Heart left ventricle (tissue), 16 donors: ENCODE measurements around the gene CREBL2. TPM values are rescaled to one million over a fixed set of nuclear protein-coding genes. Genes with fewer than 3 reads are reported as not detected.
"Not testable (repeated sequence)": the region's sequence is repeated elsewhere in the genome, so short reads cannot be mapped to it uniquely, and the experiment has no call there.

Source experiments
- ATAC-seq, 4 donors: fragments of 200-7000 bp; cut with Tn5 transposase; one replicate each; pipeline ENCODE4 v1.9.1; 2020 to 2022; ENCODE audit warnings: moderate library complexity in 4 of 4, mild to moderate bottlenecking in 3 of 4, moderate number of reproducible peaks in 1 of 4
- DNase-seq, 5 donors: peaks; one replicate each; pipeline ENCODE4 v3.0.0-alpha.2; 2020
- H3K27ac ChIP-seq, 12 donors: fragments of 200-600 bp; sonication (generic) in 4 of 12; one replicate each; pipeline versions ENCODE4 v1.5.0 to v1.8.0; 2016 to 2022; ENCODE audit warnings: mild to moderate bottlenecking in 2 of 12
- H3K27me3 ChIP-seq, 9 donors: fragments of 200-600 bp; sonication (generic) in 2 of 9; one replicate each; pipeline versions ENCODE4 v1.5.1 to v1.8.0; 2016 to 2022; ENCODE audit warnings: mild to moderate bottlenecking in 3 of 9
- H3K36me3 ChIP-seq, 9 donors: fragments of 200-600 bp; sonication (generic) in 2 of 9; one replicate each; pipeline versions ENCODE4 v1.5.0 to v1.8.0; 2018 to 2022; ENCODE audit warnings: mild to moderate bottlenecking in 2 of 9
- H3K4me1 ChIP-seq, 12 donors: fragments of 200-600 bp; sonication (generic) in 4 of 12; one replicate each; pipeline versions ENCODE4 v1.5.0 to v1.8.0; 2016 to 2022; ENCODE audit warnings: mild to moderate bottlenecking in 3 of 12
- H3K4me3 ChIP-seq, 12 donors: fragments of 200-600 bp; sonication (generic) in 4 of 12; one replicate each; pipeline versions ENCODE4 v1.5.0 to v1.8.0; 2017 to 2022; ENCODE audit warnings: mild to moderate bottlenecking in 9 of 12, moderate library complexity in 4 of 12
- H3K9me3 ChIP-seq, 12 donors: fragments of 200-600 bp; sonication (generic) in 4 of 12; one replicate each; pipeline versions ENCODE4 v1.5.0 to v1.8.0; 2016 to 2022; ENCODE audit warnings: mild to moderate bottlenecking in 1 of 12
- POLR2A ChIP-seq, 2 donors: fragments of 450-650 bp; IDR thresholded peaks; one replicate each; pipeline ENCODE4 v1.6.1; 2017; ENCODE audit warnings: antibody characterized with exemption in 2 of 2, mild to moderate bottlenecking in 2 of 2, moderate library complexity in 2 of 2
- WGBS, 4 donors: extraction: QIAGEN DNeasy Blood & Tissue Kit in 2 of 4; methylation state at CpG; one replicate each; pipeline versions ENCODE4 v1.1.5 to v1.1.7; 2013 to 2018; 5-methylcytosine and 5-hydroxymethylcytosine counted together
- intact Hi-C, 10 donors: fragments of 100-400 bp; cut with DNase I; formaldehyde crosslinking; loops; one replicate each; pipeline versions ENCODE4 v1.11.1 to v1.14.2; 2022
- polyA plus RNA-seq, 2 donors: library from polyadenylated mRNA; stranded (reverse); fragments of 200-250 nt; gene quantifications; one replicate each; pipeline ENCODE4 v1.2.3, GENCODE V29; 2013
- total RNA-seq, 9 donors: library from RNA; depleted of rRNA in 2 of 9; stranded (reverse); fragments of >200 nt in 2 of 9; fragmentation: NEBNext Ultra II Directional in 3 of 9; extraction: Animal tissue kit (Norgen Biotek cat#: 25700) in 3 of 9; gene quantifications; one replicate each; pipeline versions ENCODE4 v1.1.0 to v1.2.4, GENCODE V29; 2016 to 2023
- TF ChIP-seq, protein P1 (sequence below), 12 donors: fragments of 200-600 bp; sonication (generic) in 4 of 12; IDR thresholded peaks; one replicate each; pipeline versions ENCODE4 v1.5.0 to v1.8.0; 2018 to 2022; ENCODE audit warnings: antibody characterized with exemption in 12 of 12, mild to moderate bottlenecking in 5 of 12
- donor health status: ischemic (EF 13 %, LVEDD 7.1; RV severe dilation, severe dysfunction).
- donor health status: healthy with polysubstance abuse.
- donor health status: DM: no; HTN: yes; CAD: no.
- donor health status: DM: no; HTN: no; CAD: no.
- donor health status: ischemic (EF 25% LVEDD 6.9; RV normal size, moderate dysfunction).
- donor health status: ischemic (EF 25% LVEDD 5.7; RV mildly dilated, moderate dysfunction).
- donor health status: healthy.
- donor health status: DM: yes; HTN: yes; CAD: no.
- donor health status: ischemic (EF 35%, LVEDD 5.7; RV mildly dilated, moderate dysfunction).
- donor health status: nonischemic (EF 11% LVEDD 7.7; RV severe dilation, severe dysfunction).
- donor health status: DM: yes; HTN: yes; CAD: no.
- donor health status: PGD.
- donor health status: ischemic (EF 29% LVEDD 5.4; RV normal size, mild dysfunction).
- donor health status: nonischemic (EF 23%, LVEDD 6.1; RV moderate dilation, normal function).

Gene CREBL2
- total and polyA plus RNA-seq, 11 donors: 8.8 to 30.0 (median 17.8) TPM

DNA sequence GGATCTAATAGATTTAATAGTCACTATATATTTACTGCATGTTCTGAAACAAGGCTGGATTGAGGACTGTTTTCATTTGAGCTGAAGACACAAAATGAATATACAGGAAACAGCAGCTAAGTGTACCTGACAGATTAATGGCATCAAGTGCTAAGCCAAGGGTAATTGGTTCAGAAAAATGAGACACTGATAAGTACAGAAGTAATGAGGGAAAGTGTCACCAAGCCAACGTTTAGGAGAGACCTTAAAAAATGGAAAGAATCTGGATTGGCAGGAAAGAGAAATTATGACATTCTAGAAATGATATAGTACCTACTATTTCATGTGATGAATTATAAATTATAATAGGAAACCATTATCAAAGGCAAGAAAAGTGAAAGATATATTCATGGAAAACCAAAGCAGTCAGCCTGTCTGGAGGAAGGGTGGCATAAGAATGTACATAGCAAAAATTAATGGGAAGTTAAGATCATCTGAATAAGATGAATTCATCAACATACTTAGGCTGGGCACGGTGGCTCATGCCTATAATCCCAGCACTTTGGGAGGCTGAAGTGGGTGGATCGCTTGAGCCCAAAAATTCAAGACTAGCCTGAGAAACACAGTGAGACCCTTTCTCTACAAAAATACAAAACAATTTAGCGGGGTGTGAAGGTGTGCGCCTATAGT lies 28.0 kb upstream of the CREBL2 start:
- no peaks in the 10 kb centered on the region for H3K36me3 ChIP-seq
- peaks cover 0 to 8% (median 0%) of the 10 kb centered on the region in 12 donors for H3K4me1 ChIP-seq
- no peak for TF ChIP-seq POLR2A (IDR thresholded peaks at IDR 0.05)
- TF ChIP-seq, protein P1, sequence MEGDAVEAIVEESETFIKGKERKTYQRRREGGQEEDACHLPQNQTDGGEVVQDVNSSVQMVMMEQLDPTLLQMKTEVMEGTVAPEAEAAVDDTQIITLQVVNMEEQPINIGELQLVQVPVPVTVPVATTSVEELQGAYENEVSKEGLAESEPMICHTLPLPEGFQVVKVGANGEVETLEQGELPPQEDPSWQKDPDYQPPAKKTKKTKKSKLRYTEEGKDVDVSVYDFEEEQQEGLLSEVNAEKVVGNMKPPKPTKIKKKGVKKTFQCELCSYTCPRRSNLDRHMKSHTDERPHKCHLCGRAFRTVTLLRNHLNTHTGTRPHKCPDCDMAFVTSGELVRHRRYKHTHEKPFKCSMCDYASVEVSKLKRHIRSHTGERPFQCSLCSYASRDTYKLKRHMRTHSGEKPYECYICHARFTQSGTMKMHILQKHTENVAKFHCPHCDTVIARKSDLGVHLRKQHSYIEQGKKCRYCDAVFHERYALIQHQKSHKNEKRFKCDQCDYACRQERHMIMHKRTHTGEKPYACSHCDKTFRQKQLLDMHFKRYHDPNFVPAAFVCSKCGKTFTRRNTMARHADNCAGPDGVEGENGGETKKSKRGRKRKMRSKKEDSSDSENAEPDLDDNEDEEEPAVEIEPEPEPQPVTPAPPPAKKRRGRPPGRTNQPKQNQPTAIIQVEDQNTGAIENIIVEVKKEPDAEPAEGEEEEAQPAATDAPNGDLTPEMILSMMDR (IDR thresholded peaks at IDR 0.05): no peak
- ATAC-seq (no peak), DNase-seq (no peak)
- no peaks in the 10 kb centered on the region for H3K9me3 ChIP-seq
- H3K4me3 ChIP-seq: no peak overlapping the region
- intact Hi-C loops: no loop called here
- H3K27me3 ChIP-seq: no peaks in the 10 kb centered on the region
- no peak overlapping the region for H3K27ac ChIP-seq
- WGBS, 4 donors: 81 to 86% (median 84%) methylated on average over 5 of the region's 5 CpGs

GRCh38 chr12:12585115-12585863 lies 26.4 kb upstream of the CREBL2 start:
- DNase-seq (no peak), ATAC-seq (no peak)
- Histone ChIP-seq H3K36me3 (no peaks in the 10 kb centered on the region), H3K4me3 (no peak overlapping the region), H3K27me3 (no peaks in the 10 kb centered on the region), H3K9me3 (no peaks in the 10 kb centered on the region), H3K27ac (no peak overlapping the region), H3K4me1 (peaks cover 0 to 8% (median 0%) of the 10 kb centered on the region in 12 donors)
- TF ChIP-seq, protein P1 (IDR thresholded peaks at IDR 0.05): no peak
- TF ChIP-seq POLR2A (IDR thresholded peaks at IDR 0.05): no peak
- 75 to 85% (median 83%) methylated on average over 2 of the region's 2 CpGs for whole genome bisulfite sequencing, 4 donors
- intact Hi-C loops: no loop called here

DNA sequence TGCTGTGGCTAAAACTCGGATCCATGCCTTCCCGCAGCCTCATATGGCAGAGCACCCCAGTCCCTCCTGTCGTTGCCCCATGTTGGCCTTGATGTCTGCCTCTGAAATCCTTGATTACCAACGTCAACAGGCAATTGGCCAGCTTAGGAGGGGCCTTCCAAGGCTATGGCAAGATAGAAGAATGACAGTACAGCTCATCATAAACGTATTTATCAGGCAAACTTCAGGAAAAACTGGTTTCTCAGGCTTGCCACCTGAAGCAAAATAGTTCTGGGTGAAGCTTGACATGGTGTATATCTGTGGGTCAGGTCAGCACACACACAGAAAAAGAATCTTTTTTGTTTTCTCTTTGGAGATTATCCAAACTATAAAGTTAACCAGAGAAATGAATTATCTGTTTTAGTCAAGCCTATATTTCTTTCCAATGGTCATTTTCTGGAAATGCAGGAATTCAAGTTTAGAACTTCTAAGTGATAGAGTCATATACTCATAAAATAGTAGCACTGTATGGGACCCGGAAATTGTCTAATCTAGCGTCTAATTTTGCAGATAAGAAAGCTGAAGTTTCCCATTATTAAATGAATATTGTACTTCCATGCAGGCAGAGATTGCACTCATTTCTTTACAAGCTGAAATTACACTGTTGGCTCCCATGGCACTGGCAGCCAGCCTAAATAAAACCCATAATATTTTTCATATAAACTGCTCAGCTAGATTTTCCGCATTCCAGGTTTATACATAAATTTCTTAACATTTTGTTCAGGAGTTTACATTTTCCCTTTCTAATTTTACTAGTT lies 24.6 kb upstream of the CREBL2 start:
- no peaks in the 10 kb centered on the region for H3K36me3 ChIP-seq
- intact Hi-C loops: no loop called here
- no peak for TF ChIP-seq POLR2A (IDR thresholded peaks at IDR 0.05)
- TF ChIP-seq, protein P1 (IDR thresholded peaks at IDR 0.05): no peak
- no peak overlapping the region for H3K27ac ChIP-seq
- peaks cover 0 to 8% (median 0%) of the 10 kb centered on the region in 12 donors for H3K4me1 ChIP-seq
- DNase-seq: no peak
- H3K4me3 ChIP-seq: no peak overlapping the region
- no peaks in the 10 kb centered on the region for H3K27me3 ChIP-seq
- WGBS, 4 donors: 83 to 90% (median 84%) methylated on average over 8 of the region's 8 CpGs
- H3K9me3 ChIP-seq: no peaks in the 10 kb centered on the region
- ATAC-seq: no peak

DNA sequence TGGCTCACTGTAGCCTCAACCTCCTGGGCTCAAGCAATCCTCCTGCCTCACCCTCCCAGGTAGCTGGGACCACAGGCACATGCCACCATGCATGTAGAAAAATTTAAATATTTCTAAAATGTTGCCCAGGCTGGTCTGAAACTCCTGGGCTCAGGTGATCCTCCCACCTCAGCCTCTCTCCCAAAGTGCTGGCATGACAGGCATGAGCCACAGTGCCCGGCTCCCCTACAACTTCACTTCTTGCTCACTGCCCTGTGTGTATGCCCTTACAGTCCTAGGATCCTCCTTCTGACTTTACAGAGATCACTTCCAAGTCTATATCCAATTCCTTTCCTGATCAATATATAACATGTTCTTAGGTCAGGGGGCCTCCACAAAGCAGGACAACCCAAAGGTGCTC lies 23.8 kb upstream of the CREBL2 start:
- H3K4me3 ChIP-seq: no peak overlapping the region
- no peaks in the 10 kb centered on the region for H3K36me3 ChIP-seq
- DNase-seq (no peak), ATAC-seq (no peak)
- intact Hi-C loops: no loop called here
- peaks cover 0 to 8% (median 0%) of the 10 kb centered on the region in 12 donors for H3K4me1 ChIP-seq
- 95 to 100% (median 100%) methylated on average over 1 of the region's 1 CpG for WGBS, 4 donors
- H3K27ac ChIP-seq: no peak overlapping the region
- no peaks in the 10 kb centered on the region for H3K27me3 ChIP-seq
- TF ChIP-seq, protein P1 (IDR thresholded peaks at IDR 0.05): no peak
- TF ChIP-seq POLR2A (IDR thresholded peaks at IDR 0.05): no peak
- H3K9me3 ChIP-seq: no peaks in the 10 kb centered on the region

DNA sequence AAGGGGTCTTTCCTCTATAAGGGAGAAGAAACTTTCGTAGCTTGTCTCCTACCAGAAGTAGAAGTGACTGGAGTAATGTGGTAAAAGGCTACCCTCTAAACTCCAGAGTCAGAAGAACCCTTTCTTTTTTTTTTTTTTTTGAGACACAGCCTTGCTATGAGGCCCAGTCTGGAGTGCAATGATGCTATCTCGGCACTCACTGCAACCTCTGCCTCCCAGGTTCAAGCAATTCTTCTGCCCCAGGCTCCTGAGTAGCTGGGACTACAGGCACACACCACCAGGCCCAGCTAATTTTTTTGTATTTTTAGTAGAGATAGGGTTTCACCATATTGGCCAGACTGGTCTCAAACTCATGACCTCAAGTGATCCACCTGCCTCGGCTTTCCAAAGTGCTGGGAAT lies 23.2 kb upstream of the CREBL2 start:
- H3K27ac ChIP-seq, ATAC-seq, DNase-seq, H3K4me3 ChIP-seq, H3K4me1 ChIP-seq, H3K9me3 ChIP-seq, intact Hi-C loops, H3K27me3 ChIP-seq, H3K36me3 ChIP-seq: not testable (repeated sequence)
- WGBS, 4 donors: 83 to 96% (median 95%) methylated on average over 3 of the region's 3 CpGs
